Type B pancreatic cell (in vitro differentiated cells): ENCODE measurements around the gene LRFN3. TPM values are rescaled to one million over a fixed set of nuclear protein-coding genes. Genes with fewer than 3 reads are reported as not detected.

ENCODE experiments used
- DNase-seq: peaks from one replicate; pipeline ENCODE4 v3.0.0; 2021; ENCODE audit warnings: mixed read lengths; ENCODE audit not compliant: unreplicated experiment; ENCODE audit errors: extremely low spot score
- H3K27ac Mint-ChIP-seq: 2 replicates; pipeline ENCODE4 v1.8.0; 2021; ENCODE audit warnings: mild to moderate bottlenecking, mixed read lengths
- H3K27me3 Mint-ChIP-seq: 2 replicates; pipeline ENCODE4 v1.8.0; 2021; ENCODE audit warnings: mixed read lengths
- H3K36me3 Mint-ChIP-seq: 2 replicates; pipeline ENCODE4 v1.8.0; 2021; ENCODE audit warnings: mixed read lengths
- H3K4me1 Mint-ChIP-seq: one replicate; pipeline ENCODE4 v1.8.0; 2021; ENCODE audit warnings: mixed read lengths; ENCODE audit not compliant: unreplicated experiment
- H3K4me3 Mint-ChIP-seq: 2 replicates; pipeline ENCODE4 v1.8.0; 2021; ENCODE audit warnings: mild to moderate bottlenecking, mixed read lengths
- H3K9me3 Mint-ChIP-seq: 2 replicates; pipeline ENCODE4 v1.8.0; 2021; ENCODE audit warnings: mixed read lengths
- total RNA-seq: library from RNA; stranded (reverse); gene quantifications from 2 replicates; pipeline ENCODE4 v1.2.1, GENCODE V29; 2021; ENCODE audit warnings: low replicate concordance
- TF ChIP-seq, protein P1 (sequence below): fragments of 200-600 bp; sonication (generic); conservative IDR thresholded peaks from 2 replicates; pipeline ENCODE4 v1.5.0; 2021; ENCODE audit warnings: antibody characterized with exemption, mild to moderate bottlenecking

LRFN3 gene
- total RNA-seq, 1 donor from 2014 or later = 22.6 TPM

DNA sequence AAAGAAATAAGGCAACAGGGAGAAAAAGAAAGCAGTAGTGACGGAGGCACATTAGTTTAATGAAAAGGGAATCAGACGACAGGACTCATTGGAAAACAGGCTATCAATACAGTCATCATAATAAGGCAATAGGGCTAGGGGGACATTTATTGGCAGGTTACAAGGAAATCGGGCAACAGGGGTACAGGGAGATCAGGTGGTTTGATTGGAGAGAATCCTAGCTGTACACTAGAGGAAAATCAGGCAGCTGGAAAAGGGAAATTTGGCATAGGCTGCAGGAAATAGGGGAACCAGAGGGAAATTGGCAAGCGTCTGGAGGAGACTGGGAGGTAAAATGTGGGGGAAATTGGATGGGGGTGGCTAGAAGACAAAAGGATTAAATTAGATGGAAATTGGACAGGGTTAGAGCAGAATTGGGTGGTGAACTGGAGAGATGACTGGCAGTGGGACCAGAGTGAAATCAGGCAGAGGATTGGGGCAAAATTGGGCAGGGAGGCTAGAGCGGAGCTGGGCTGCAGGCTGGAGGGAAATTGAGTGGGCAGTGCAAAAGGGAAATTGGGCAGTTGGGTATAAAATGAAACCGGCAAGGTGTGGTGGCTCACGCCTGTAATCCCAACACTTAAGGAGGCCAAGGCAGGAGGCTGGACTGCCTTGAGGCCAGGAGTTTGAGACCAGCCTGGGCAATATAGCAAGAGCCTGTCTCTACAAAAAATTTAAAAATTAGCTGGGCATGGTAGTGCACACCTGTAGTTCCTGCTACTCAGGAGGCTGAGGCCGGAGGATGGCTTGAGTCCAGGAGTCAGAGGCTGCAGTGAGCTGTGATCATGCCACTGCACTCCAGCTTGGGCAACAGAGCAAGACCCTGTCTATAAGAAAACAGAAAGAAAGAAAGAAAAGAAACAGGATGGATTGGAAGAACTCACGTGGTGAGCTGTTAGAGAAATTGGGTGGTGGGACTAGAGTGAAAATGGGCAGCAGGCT lies 7.4 kb downstream of the LRFN3 start:
- no peak overlapping the region for H3K27ac Mint-ChIP-seq
- no peak for DNase-seq
- no peaks in the 10 kb centered on the region for H3K27me3 Mint-ChIP-seq
- peaks cover 20% of the 10 kb centered on the region for H3K36me3 Mint-ChIP-seq
- TF ChIP-seq, protein P1, sequence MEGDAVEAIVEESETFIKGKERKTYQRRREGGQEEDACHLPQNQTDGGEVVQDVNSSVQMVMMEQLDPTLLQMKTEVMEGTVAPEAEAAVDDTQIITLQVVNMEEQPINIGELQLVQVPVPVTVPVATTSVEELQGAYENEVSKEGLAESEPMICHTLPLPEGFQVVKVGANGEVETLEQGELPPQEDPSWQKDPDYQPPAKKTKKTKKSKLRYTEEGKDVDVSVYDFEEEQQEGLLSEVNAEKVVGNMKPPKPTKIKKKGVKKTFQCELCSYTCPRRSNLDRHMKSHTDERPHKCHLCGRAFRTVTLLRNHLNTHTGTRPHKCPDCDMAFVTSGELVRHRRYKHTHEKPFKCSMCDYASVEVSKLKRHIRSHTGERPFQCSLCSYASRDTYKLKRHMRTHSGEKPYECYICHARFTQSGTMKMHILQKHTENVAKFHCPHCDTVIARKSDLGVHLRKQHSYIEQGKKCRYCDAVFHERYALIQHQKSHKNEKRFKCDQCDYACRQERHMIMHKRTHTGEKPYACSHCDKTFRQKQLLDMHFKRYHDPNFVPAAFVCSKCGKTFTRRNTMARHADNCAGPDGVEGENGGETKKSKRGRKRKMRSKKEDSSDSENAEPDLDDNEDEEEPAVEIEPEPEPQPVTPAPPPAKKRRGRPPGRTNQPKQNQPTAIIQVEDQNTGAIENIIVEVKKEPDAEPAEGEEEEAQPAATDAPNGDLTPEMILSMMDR = no peak
- no peaks in the 10 kb centered on the region for H3K9me3 Mint-ChIP-seq
- H3K4me1 Mint-ChIP-seq = peaks cover 3% of the 10 kb centered on the region
- H3K4me3 Mint-ChIP-seq = no peak overlapping the region

DNA sequence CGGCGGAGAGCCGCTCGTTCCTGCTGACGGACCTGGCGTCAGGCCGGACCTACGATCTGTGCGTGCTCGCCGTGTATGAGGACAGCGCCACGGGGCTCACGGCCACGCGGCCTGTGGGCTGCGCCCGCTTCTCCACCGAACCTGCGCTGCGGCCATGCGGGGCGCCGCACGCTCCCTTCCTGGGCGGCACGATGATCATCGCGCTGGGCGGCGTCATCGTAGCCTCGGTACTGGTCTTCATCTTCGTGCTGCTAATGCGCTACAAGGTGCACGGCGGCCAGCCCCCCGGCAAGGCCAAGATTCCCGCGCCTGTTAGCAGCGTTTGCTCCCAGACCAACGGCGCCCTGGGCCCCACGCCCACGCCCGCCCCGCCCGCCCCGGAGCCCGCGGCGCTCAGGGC lies 8.4 kb downstream of the LRFN3 start:
- no peak overlapping the region for H3K27ac Mint-ChIP-seq
- H3K27me3 Mint-ChIP-seq = no peaks in the 10 kb centered on the region
- no peaks in the 10 kb centered on the region for H3K9me3 Mint-ChIP-seq
- H3K4me3 Mint-ChIP-seq = no peak overlapping the region
- H3K4me1 Mint-ChIP-seq = peaks cover 4% of the 10 kb centered on the region
- TF ChIP-seq, protein P1 = no peak
- no peak for DNase-seq
- peaks cover 19% of the 10 kb centered on the region for H3K36me3 Mint-ChIP-seq

GRCh38 chr19:35945121-35945790 lies 9.1 kb downstream of the LRFN3 start:
- DNase-seq = no peak
- TF ChIP-seq, protein P1 = no peak
- Mint-ChIP-seq H3K9me3 (no peaks in the 10 kb centered on the region), H3K27ac (peak overlapping the region; percentile 13), H3K4me1 (peaks cover 4% of the 10 kb centered on the region), H3K4me3 (no peak overlapping the region), H3K27me3 (no peaks in the 10 kb centered on the region), H3K36me3 (peaks cover 19% of the 10 kb centered on the region)

- no peak for DNase-seq
- Mint-ChIP-seq H3K4me1 (peaks cover 4% of the 10 kb centered on the region), H3K4me3 (no peak overlapping the region), H3K9me3 (no peaks in the 10 kb centered on the region), H3K27ac (peak overlapping the region; percentile 13), H3K36me3 (peaks cover 13% of the 10 kb centered on the region), H3K27me3 (no peaks in the 10 kb centered on the region)
- TF ChIP-seq, protein P1 = no peak
Observed at GRCh38 chr19:35946203-35946602, 10.0 kb downstream of the LRFN3 start.

DNA sequence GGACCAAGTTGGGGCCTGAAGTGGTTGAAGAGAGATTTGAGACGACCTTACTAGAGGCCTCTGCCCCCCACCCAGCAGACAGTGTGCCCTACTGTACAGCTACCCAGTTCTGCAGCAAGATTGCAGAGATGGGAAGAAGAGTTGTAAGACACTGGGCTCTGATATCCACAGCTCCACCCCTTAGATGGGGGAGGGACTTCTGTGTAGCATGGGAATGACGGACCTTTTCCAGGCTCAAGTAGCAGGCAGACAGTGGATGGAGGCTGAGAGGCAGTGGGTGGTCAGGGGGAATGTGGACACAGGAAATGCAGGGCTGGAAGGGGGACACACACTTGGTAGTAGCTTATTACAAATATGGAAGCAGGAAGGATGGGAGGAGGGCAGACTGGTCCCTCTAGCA lies 13.0 kb downstream of the LRFN3 start:
- no peak for DNase-seq
- no peaks in the 10 kb centered on the region for H3K9me3 Mint-ChIP-seq
- H3K36me3 Mint-ChIP-seq = peaks cover 1% of the 10 kb centered on the region
- H3K4me1 Mint-ChIP-seq = peaks cover 4% of the 10 kb centered on the region
- TF ChIP-seq, protein P1 = no peak
- H3K4me3 Mint-ChIP-seq = no peak overlapping the region
- H3K27ac Mint-ChIP-seq = no peak overlapping the region
- no peaks in the 10 kb centered on the region for H3K27me3 Mint-ChIP-seq
